Erythroblast (primary cell): ENCODE results near the gene UQCR11.

Source experiments
- GATA1 ChIP-seq: IDR thresholded peaks from 2 replicates; pipeline ENCODE4 v1.6.1; 2011; ENCODE audit warnings: low read depth, mild to moderate bottlenecking, control low read depth, low read length, moderate library complexity
- POLR2A ChIP-seq: IDR thresholded peaks from 2 replicates; pipeline ENCODE4 v1.6.1; 2011; ENCODE audit warnings: mild to moderate bottlenecking, low read length

GRCh38 chr19:1611353-1611752 lies 6.1 kb upstream of the UQCR11 start:
- TF ChIP-seq POLR2A = no peak
- TF ChIP-seq GATA1 = no peak
